GM12864 (cell line): ENCODE data around the gene PADI3.

ENCODE experiments used
- DNase-seq: peaks from one replicate; pipeline ENCODE4 v3.0.0-alpha.2; 2011; ENCODE audit warnings: low read depth
- H3K4me3 ChIP-seq: 2 replicates; pipeline ENCODE4 v1.5.1; 2011; ENCODE audit warnings: mild to moderate bottlenecking, low read depth, low read length, control low read depth
- CTCF ChIP-seq: IDR thresholded peaks from 2 replicates; pipeline ENCODE4 v1.5.1; 2011; ENCODE audit warnings: low read depth, mild to moderate bottlenecking, moderate library complexity, low read length, control low read depth, inconsistent platforms; ENCODE audit errors: missing control alignments

The PADI3 gene

GRCh38 chr1:17277511-17278159 lies 28.7 kb downstream of the PADI3 start:
- H3K4me3 ChIP-seq, result no peak overlapping the region
- no peak for DNase-seq
- no peak for TF ChIP-seq CTCF

GRCh38 chr1:17278996-17279830 lies 30.3 kb downstream of the PADI3 start:
- no peak for DNase-seq
- H3K4me3 ChIP-seq, result no peak overlapping the region
- TF ChIP-seq CTCF, result no peak

- TF ChIP-seq CTCF, result no peak
- no peak for DNase-seq
Observed at GRCh38 chr1:17280436-17280835, 31.5 kb downstream of the PADI3 start.

GRCh38 chr1:17280894-17281293 lies 32.0 kb downstream of the PADI3 start:
- no peak overlapping the region for H3K4me3 ChIP-seq
- TF ChIP-seq CTCF, result no peak
- DNase-seq, result no peak

More at GRCh38 chr1:17280436-17280835, 31.5 kb downstream of the PADI3 start:
- no peak overlapping the region for H3K4me3 ChIP-seq

GRCh38 chr1:17281775-17282181 lies 32.9 kb downstream of the PADI3 start:
- H3K4me3 ChIP-seq, result no peak overlapping the region
- DNase-seq, result no peak
- TF ChIP-seq CTCF, result no peak

GRCh38 chr1:17282836-17283235 lies 33.9 kb downstream of the PADI3 start:
- no peak overlapping the region for H3K4me3 ChIP-seq
- no peak for TF ChIP-seq CTCF
- no peak for DNase-seq

GRCh38 chr1:17286646-17287045 lies 37.7 kb downstream of the PADI3 start:
- no peak overlapping the region for H3K4me3 ChIP-seq
- no peak for TF ChIP-seq CTCF
- DNase-seq, result no peak
